Endothelial cell of umbilical vein (primary cell): ENCODE results near the gene SLC30A3. TPM values are rescaled to one million over a fixed set of nuclear protein-coding genes. Genes with fewer than 3 reads are reported as not detected.

Experiments used
- BruUV-seq: library from RNA; stranded (reverse); fragments of 400-500 nt; replicated peaks from 2 replicates; lab custom pipeline; 2021; lab: Mats Ljungman, UMichigan
- CTCF ChIA-PET: fragments of 300-600, 350-600 bp; sonication (Branson Sonifier 250); formaldehyde crosslinking; loops from one replicate; lab custom pipeline; 2021; ENCODE audit warnings: antibody characterized with exemption, inconsistent platforms; lab: Charles Lee
- POLR2A ChIA-PET: fragments of 300-600, 350-600 bp; sonication (Branson Sonifier 250); formaldehyde crosslinking; loops from one replicate; lab custom pipeline; 2021; ENCODE audit warnings: antibody characterized with exemption, inconsistent platforms; lab: Charles Lee
- DNase-seq: peaks from one replicate; pipeline ENCODE4 v3.0.0-alpha.2; 2011; ENCODE audit warnings: low read depth, low spot score
- FAIRE-seq: peaks from 2 replicates; lab custom pipeline; 2011; peaks lifted over from hg19 to GRCh38; lab: Jason Lieb, UNC
- H2AFZ ChIP-seq: 2 replicates; pipeline ENCODE4 v1.6.0; 2012; ENCODE audit warnings: low read depth, low read length, control low read depth, inconsistent platforms
- H3K27ac ChIP-seq: 2 replicates; pipeline ENCODE4 v1.5.1; 2011; ENCODE audit warnings: low read depth, mild to moderate bottlenecking, control low read depth, low read length, moderate library complexity; ENCODE audit not compliant: insufficient read depth
- H3K27me3 ChIP-seq, 2 experiments: 2 replicates each; pipeline versions ENCODE4 v1.6.0 to v1.6.1; 2011; ENCODE audit warnings: low read length in 2 of 2, mixed read lengths in 1 of 2; ENCODE audit not compliant: control insufficient read depth in 2 of 2, insufficient read depth in 2 of 2
- H3K36me3 ChIP-seq, 2 experiments: 2 replicates in 1 of 2; 3 replicates in 1 of 2; pipeline ENCODE4 v1.5.1; 2011; ENCODE audit warnings: low read length in 2 of 2, mild to moderate bottlenecking in 1 of 2, moderate library complexity in 1 of 2; ENCODE audit not compliant: control insufficient read depth in 2 of 2, insufficient read depth in 2 of 2; ENCODE audit errors: extremely low read depth in 1 of 2
- H3K4me1 ChIP-seq: 3 replicates; pipeline ENCODE4 v1.5.1; 2011; ENCODE audit warnings: mild to moderate bottlenecking, low read length; ENCODE audit not compliant: control insufficient read depth, insufficient read depth; ENCODE audit errors: extremely low read depth
- H3K4me2 ChIP-seq: 2 replicates; pipeline ENCODE4 v1.6.1; 2011; ENCODE audit warnings: low read length, control low read depth, mixed read lengths; ENCODE audit not compliant: insufficient read depth
- H3K4me3 ChIP-seq, 3 experiments: fragments of 200-600 bp in 1 of 3; sonication (generic), shearing (Covaris generic) in 1 of 3; replicated peaks in 1 of 3; 2 replicates each; pipeline ENCODE4 v1.5.1; 2011 to 2016; ENCODE audit warnings: control low read depth in 3 of 3, low read length in 3 of 3, mild to moderate bottlenecking in 2 of 3, inconsistent platforms in 1 of 3, low read depth in 1 of 3, moderate library complexity in 1 of 3; ENCODE audit not compliant: insufficient read depth in 1 of 3
- H3K79me2 ChIP-seq: 2 replicates; pipeline ENCODE4 v1.6.0; 2012; ENCODE audit warnings: low read length, inconsistent platforms; ENCODE audit not compliant: control insufficient read depth, insufficient read depth
- H3K9ac ChIP-seq: replicated peaks from 2 replicates; pipeline ENCODE3; 2011; ENCODE audit warnings: low read length, control low read depth; ENCODE audit not compliant: insufficient read depth; ENCODE audit errors: extremely low read depth
- H3K9me1 ChIP-seq: replicated peaks from 3 replicates; pipeline ENCODE4 v1.6.0; 2011; ENCODE audit warnings: mild to moderate bottlenecking, low read length; ENCODE audit not compliant: control insufficient read depth, insufficient read depth; ENCODE audit errors: extremely low read depth
- H3K9me3 ChIP-seq: replicated peaks from 2 replicates; pipeline ENCODE4 v1.5.1; 2012; ENCODE audit warnings: low read length, inconsistent platforms; ENCODE audit not compliant: control insufficient read depth, insufficient read depth
- H4K20me1 ChIP-seq: replicated peaks from 2 replicates; pipeline ENCODE3; 2011; ENCODE audit warnings: mild to moderate bottlenecking, low read length; ENCODE audit not compliant: control insufficient read depth, insufficient read depth; ENCODE audit errors: extremely low read depth
- GATA2 ChIP-seq: IDR thresholded peaks from 2 replicates; pipeline ENCODE4 v1.7.0; 2011; ENCODE audit warnings: low read depth, mild to moderate bottlenecking, moderate library complexity, mixed read lengths, low read length; ENCODE audit not compliant: insufficient read length, insufficient read depth
- JUN ChIP-seq: IDR thresholded peaks from 2 replicates; pipeline ENCODE4 v1.6.1; 2011; ENCODE audit warnings: borderline replicate concordance, low read depth; ENCODE audit not compliant: insufficient read length, insufficient read depth
- POLR2AphosphoS5 ChIP-seq: IDR thresholded peaks from 2 replicates; pipeline ENCODE4 v1.6.1; 2012; ENCODE audit warnings: low read depth, mild to moderate bottlenecking, control low read depth, low read length, moderate library complexity; ENCODE audit not compliant: insufficient read depth
- dilution Hi-C: fragments of 300-500 bp; cut with MboI; formaldehyde crosslinking; loops from one replicate; pipeline ENCODE4 v1.15.0; 2019; ENCODE audit warnings: low sequenced_read_pairs; ENCODE audit not compliant: extremely low pct_ligation_motif_present
- intact Hi-C: fragments of 100-400 bp; cut with micrococcal nuclease; formaldehyde crosslinking; loops from one replicate; pipeline ENCODE4 v1.10.0; 2022
- polyA plus RNA-seq, 4 experiments: library from polyadenylated mRNA; depleted of rRNA in 3 of 4; stranded (reverse) in 3 of 4; unstranded in 1 of 4; fragments of >200 nt; gene quantifications; 2 replicates each; pipeline versions ENCODE4 v1.2.1 to v1.2.3, GENCODE V29; 2011 to 2012; ENCODE audit warnings: missing spikeins in 1 of 4
- total RNA-seq: library from RNA; stranded (reverse); gene quantifications from 2 replicates; pipeline ENCODE4 v1.2.3, GENCODE V29; 2021

SLC30A3 gene
- total and polyA plus RNA-seq, 2 donors (not counting 3 experiments of a cell fraction or from before 2014, with no cell fraction given), result 16.7 to 63.9 TPM

- Histone ChIP-seq H3K9ac (peak overlapping the region; percentile 78), H3K79me2 (peaks cover 14% of the 10 kb centered on the region), H3K9me3 (no peaks in the 10 kb centered on the region), H3K27ac (peak overlapping the region; percentile 42), H3K36me3 (peaks cover 16 to 19% of the 10 kb centered on the region in 2 experiments), H3K4me3 (peak overlapping the region; percentile 68 to 88 (median 88)), H3K9me1 (no peaks in the 10 kb centered on the region), H3K4me2 (peak overlapping the region; percentile 98), H4K20me1 (no peaks in the 10 kb centered on the region), H2AFZ (peak overlapping the region; percentile 74), H3K4me1 (peaks cover 14% of the 10 kb centered on the region), H3K27me3 (no peaks in the 10 kb centered on the region)
- ChIA-PET CTCF (interaction anchor here (1.1 to 1.8 kb wide), 4 partner anchors 18 to 92 kb away, joined by 3 to 7 read pairs (median 4); no protein-coding TSS in a partner anchor), POLR2A (interaction anchor here (0.6 kb wide), 1 partner anchor 92 kb away, joined by 3 read pairs; no protein-coding TSS in a partner anchor)
- TF ChIP-seq JUN, result no peak
- BruUV-seq, result TSS peak; percentile 48
- intact Hi-C loops, result loop anchor here (5.0 kb wide), 2 partner anchors 76 to 161 kb away; partner anchors contain the start of genes EIF2B4 and SNX17
- FAIRE-seq, result no peak
- peak; percentile 50 for DNase-seq
- dilution Hi-C loops, result no loop called here
Observed at GRCh38 chr2:27211241-27211942, 51.5 kb downstream of the SLC30A3 start.

- dilution Hi-C loops (no loop called here), intact Hi-C loops (loop anchor here (5.0 kb wide), 2 partner anchors 77 to 162 kb away; partner anchors contain the start of genes EIF2B4 and SNX17)
- BruUV-seq, result TSS peak; percentile 16
- no peak overlapping the region for H3K9ac ChIP-seq
- no peaks in the 10 kb centered on the region for H4K20me1 ChIP-seq
- H3K4me2 ChIP-seq, result peak overlapping the region; percentile 22
- POLR2A ChIA-PET, result interaction anchor here (0.7 kb wide), 1 partner anchor 114 kb away, joined by 4 read pairs; no protein-coding TSS in a partner anchor
- no peak for FAIRE-seq
- H3K27ac ChIP-seq, result no peak overlapping the region
- no peak overlapping the region for H2AFZ ChIP-seq
- H3K9me3 ChIP-seq, result no peaks in the 10 kb centered on the region
- H3K79me2 ChIP-seq, result peaks cover 14% of the 10 kb centered on the region
- no peak for TF ChIP-seq POLR2AphosphoS5
- TF ChIP-seq GATA2, result no peak
- TF ChIP-seq JUN, result no peak
- CTCF ChIA-PET, result interaction anchor here (0.7 kb wide), 1 partner anchor 40 kb away, joined by 4 read pairs; no protein-coding TSS in a partner anchor
- H3K9me1 ChIP-seq, result no peaks in the 10 kb centered on the region
- H3K36me3 ChIP-seq, result peaks cover 22 to 28% of the 10 kb centered on the region in 2 experiments
- no peak for DNase-seq
- H3K4me3 ChIP-seq, result no peak overlapping the region
- peaks cover 14% of the 10 kb centered on the region for H3K4me1 ChIP-seq
- H3K27me3 ChIP-seq, result no peaks in the 10 kb centered on the region
Observed at GRCh38 chr2:27209621-27210401, 53.0 kb downstream of the SLC30A3 start.
